ENCODE data around the gene POPDC2.

- TF ChIP-seq CTCF (IDR thresholded peaks at IDR 0.05 in 8 of 11, conservative IDR thresholded peaks at IDR 0.05 in 3 of 11) = no peak
- no peak for TF ChIP-seq POLR2A (IDR thresholded peaks at IDR 0.05)
- TF ChIP-seq POLR2AphosphoS5 (IDR thresholded peaks at IDR 0.05) = no peak
These were observed 41.3 kb downstream of the POPDC2 start for GRCh38 chr3:119619094-119619493.

Data from spleen (tissue), 7 donors.